Mammary epithelial cell (primary cell): ENCODE results near the gene NGF.

Experiments
- EZH2 ChIP-seq: IDR thresholded peaks from 2 replicates; pipeline ENCODE4 v1.6.1; 2012; ENCODE audit warnings: low read length, inconsistent platforms, borderline replicate concordance
- TF ChIP-seq, protein P1 (sequence below), 2 donors: IDR thresholded peaks in 1 of 2; conservative IDR thresholded peaks in 1 of 2; 2 replicates each; pipeline ENCODE4 v1.5.1; 2011 to 2012; ENCODE audit warnings: inconsistent platforms in 2 of 2, low read length in 2 of 2, mild to moderate bottlenecking in 2 of 2, control low read depth in 1 of 2, low read depth in 1 of 2; ENCODE audit not compliant: insufficient read depth in 1 of 2; ENCODE audit errors: extremely low read depth in 1 of 2

GRCh38 chr1:115338457-115338820 is 390 bp upstream of the NGF start:
- TF ChIP-seq, protein P1, sequence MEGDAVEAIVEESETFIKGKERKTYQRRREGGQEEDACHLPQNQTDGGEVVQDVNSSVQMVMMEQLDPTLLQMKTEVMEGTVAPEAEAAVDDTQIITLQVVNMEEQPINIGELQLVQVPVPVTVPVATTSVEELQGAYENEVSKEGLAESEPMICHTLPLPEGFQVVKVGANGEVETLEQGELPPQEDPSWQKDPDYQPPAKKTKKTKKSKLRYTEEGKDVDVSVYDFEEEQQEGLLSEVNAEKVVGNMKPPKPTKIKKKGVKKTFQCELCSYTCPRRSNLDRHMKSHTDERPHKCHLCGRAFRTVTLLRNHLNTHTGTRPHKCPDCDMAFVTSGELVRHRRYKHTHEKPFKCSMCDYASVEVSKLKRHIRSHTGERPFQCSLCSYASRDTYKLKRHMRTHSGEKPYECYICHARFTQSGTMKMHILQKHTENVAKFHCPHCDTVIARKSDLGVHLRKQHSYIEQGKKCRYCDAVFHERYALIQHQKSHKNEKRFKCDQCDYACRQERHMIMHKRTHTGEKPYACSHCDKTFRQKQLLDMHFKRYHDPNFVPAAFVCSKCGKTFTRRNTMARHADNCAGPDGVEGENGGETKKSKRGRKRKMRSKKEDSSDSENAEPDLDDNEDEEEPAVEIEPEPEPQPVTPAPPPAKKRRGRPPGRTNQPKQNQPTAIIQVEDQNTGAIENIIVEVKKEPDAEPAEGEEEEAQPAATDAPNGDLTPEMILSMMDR (conservative IDR thresholded peaks at IDR 0.05 in 1 of 2, IDR thresholded peaks at IDR 0.05 in 1 of 2; ENCODE audit: extremely low read depth in 1 of 2, insufficient read depth in 1 of 2, low read depth in 1 of 2, low read length in 2 of 2), result no peak
- no peak for TF ChIP-seq EZH2
